HCT116 (cell line): ENCODE measurements around the gene B3GALT5. TPM values are rescaled to one million over a fixed set of nuclear protein-coding genes. Genes with fewer than 3 reads are reported as not detected.

Experiments used
- ATAC-seq: fragments of 200-7000 bp; cut with Tn5 transposase; 2 replicates; pipeline ENCODE4 v1.9.1; 2020; ENCODE audit warnings: mild to moderate bottlenecking, moderate library complexity
- BruUV-seq: library from RNA; stranded (reverse); fragments of 400-500 nt; replicated peaks from 2 replicates; lab custom pipeline; 2021; lab: Mats Ljungman, UMichigan
- CTCF ChIA-PET: fragments of 300-600 bp; sonication (Branson Sonifier 250); formaldehyde crosslinking; loops from one replicate; lab custom pipeline; 2021; ENCODE audit warnings: antibody characterized with exemption; lab: Charles Lee
- POLR2A ChIA-PET: fragments of 300-600, 350-600 bp; sonication (Branson Sonifier 250); formaldehyde crosslinking; loops from one replicate; lab custom pipeline; 2021; ENCODE audit warnings: antibody characterized with exemption; lab: Charles Lee
- RAD21 ChIA-PET, 2 experiments: fragments of 300-600 bp; sonication (Branson Sonifier 250); formaldehyde crosslinking; loops; one replicate each; lab custom pipeline; 2023; ENCODE audit warnings: low total read pairs in 2 of 2; ENCODE audit not compliant: uncharacterized antibody in 2 of 2, unreplicated experiment in 2 of 2, low non-redundant PET in 1 of 2; lab: Charles Lee
- DNase-seq: peaks from one replicate; pipeline ENCODE4 v3.0.0-alpha.2; 2010; ENCODE audit warnings: low read depth, low spot score
- H2AFZ ChIP-seq: fragments of 200-600 bp; shearing (Covaris generic), sonication (generic); 2 replicates; pipeline ENCODE4 v1.6.1; 2017; ENCODE audit warnings: low read depth, mixed run types, mixed read lengths, antibody characterized with exemption, low read length; ENCODE audit not compliant: poor library complexity, severe bottlenecking
- H3K27ac ChIP-seq: 2 replicates; pipeline ENCODE4 v1.5.1; 2012; ENCODE audit warnings: low read depth, low read length
- H3K27me3 ChIP-seq: fragments of 200-600 bp; sonication (generic); 2 replicates; pipeline ENCODE4 v1.6.1; 2016; ENCODE audit warnings: mixed run types, low read length, mixed read lengths; ENCODE audit not compliant: insufficient read depth
- H3K36me3 ChIP-seq, 2 experiments: fragments of 200-500 bp in 1 of 2; fragments of 200-600 bp in 1 of 2; sonication (Bioruptor generic) in 1 of 2; sonication (generic) in 1 of 2; 2 replicates each; pipeline versions ENCODE4 v1.5.1 to v1.6.1; 2014 to 2016; ENCODE audit warnings: low read length in 2 of 2, inconsistent platforms in 1 of 2, mixed read lengths in 1 of 2, mixed run types in 1 of 2; ENCODE audit not compliant: insufficient read depth in 2 of 2, control insufficient read depth in 1 of 2
- H3K4me1 ChIP-seq, 2 experiments: fragments of 200-600 bp in 1 of 2; sonication (generic) in 1 of 2; 2 replicates each; pipeline versions ENCODE4 v1.5.1 to v1.6.1; 2012 to 2017; ENCODE audit warnings: low read length in 2 of 2, inconsistent platforms in 1 of 2, mild to moderate bottlenecking in 1 of 2, mixed read lengths in 1 of 2, mixed run types in 1 of 2, moderate library complexity in 1 of 2; ENCODE audit not compliant: insufficient read depth in 2 of 2, control insufficient read depth in 1 of 2
- H3K4me2 ChIP-seq: fragments of 200-600 bp; sonication (generic); 2 replicates; pipeline ENCODE4 v1.6.1; 2017; ENCODE audit warnings: mixed run types, low read length, mixed read lengths
- H3K4me3 ChIP-seq, 2 experiments: fragments of 200-600 bp in 1 of 2; sonication (generic) in 1 of 2; replicated peaks in 1 of 2; 2 replicates each; pipeline ENCODE4 v1.5.1; 2011 to 2016; ENCODE audit warnings: low read length in 2 of 2, control low read depth in 1 of 2, low read depth in 1 of 2, mild to moderate bottlenecking in 1 of 2, mixed read lengths in 1 of 2, mixed run types in 1 of 2
- H3K79me2 ChIP-seq: fragments of 200-600 bp; sonication (generic); 2 replicates; pipeline ENCODE4 v1.6.1; 2017; ENCODE audit warnings: mild to moderate bottlenecking, mixed run types, low read length, moderate library complexity, mixed read lengths; ENCODE audit not compliant: insufficient read depth
- H3K9ac ChIP-seq: fragments of 200-600 bp; sonication (generic); 2 replicates; pipeline ENCODE4 v1.6.1; 2016; ENCODE audit warnings: low read length, mixed read lengths
- H3K9me2 ChIP-seq: fragments of 200-600 bp; sonication (generic), shearing (Covaris generic); 2 replicates; pipeline ENCODE4 v1.6.1; 2017; ENCODE audit warnings: mixed run types, mild to moderate bottlenecking, moderate library complexity; ENCODE audit not compliant: insufficient read depth
- H3K9me3 ChIP-seq, 2 experiments: fragments of 200-500 bp in 1 of 2; fragments of 200-600 bp in 1 of 2; sonication (Bioruptor generic) in 1 of 2; sonication (generic) in 1 of 2; 2 replicates each; pipeline ENCODE4 v1.6.1; 2014 to 2017; ENCODE audit warnings: low read length in 2 of 2, mixed read lengths in 2 of 2, inconsistent platforms in 1 of 2, low read depth in 1 of 2, mild to moderate bottlenecking in 1 of 2, mixed run types in 1 of 2, moderate library complexity in 1 of 2; ENCODE audit not compliant: control insufficient read depth in 1 of 2, insufficient read depth in 1 of 2
- H4K20me1 ChIP-seq: fragments of 200-600 bp; sonication (generic), shearing (Covaris generic); 2 replicates; pipeline ENCODE4 v1.6.1; 2017; ENCODE audit warnings: mixed run types, mild to moderate bottlenecking, moderate library complexity; ENCODE audit not compliant: insufficient read depth
- CBX3 ChIP-seq: IDR thresholded peaks from 2 replicates; pipeline ENCODE4 v1.6.1; 2012; ENCODE audit warnings: low read depth
- ELF1 ChIP-seq: IDR thresholded peaks from 2 replicates; pipeline ENCODE4 v1.6.1; 2012; ENCODE audit warnings: low read depth, borderline replicate concordance
- EZH2 ChIP-seq: fragments of 200-600 bp; sonication (generic); IDR thresholded peaks from 2 replicates; pipeline ENCODE4 v1.6.1; 2017; ENCODE audit warnings: antibody characterized with exemption, mixed run types
- JUND ChIP-seq: IDR thresholded peaks from 2 replicates; pipeline ENCODE4 v1.6.1; 2012
- SRF ChIP-seq: IDR thresholded peaks from 2 replicates; pipeline ENCODE4 v1.6.1; 2012; ENCODE audit warnings: low read depth
- ZNF274 ChIP-seq: fragments of 200-500 bp; sonication (Bioruptor generic); IDR thresholded peaks from 2 replicates; pipeline ENCODE4 v1.6.1; 2014; ENCODE audit warnings: mild to moderate bottlenecking, low read depth, low read length, inconsistent platforms
- intact Hi-C: fragments of 100-400 bp; cut with micrococcal nuclease; formaldehyde crosslinking; loops from 2 replicates; pipeline ENCODE4 v1.10.0; 2022
- total RNA-seq: library from RNA; stranded (reverse); gene quantifications from one replicate; pipeline ENCODE4 v1.2.1, GENCODE V29; 2021; ENCODE audit not compliant: unreplicated experiment

The B3GALT5 gene
- total RNA-seq, 1 experiment from 2014 or later: 1.2 TPM

GRCh38 chr21:39666026-39666425 is 53.3 kb downstream of the B3GALT5 start:
- TF ChIP-seq SRF: no peak
- TF ChIP-seq ZNF274: no peak
- TF ChIP-seq CBX3: no peak
- Histone ChIP-seq H3K9ac (no peak overlapping the region), H3K27ac (no peak overlapping the region), H3K4me2 (no peak overlapping the region), H3K27me3 (no peaks in the 10 kb centered on the region), H3K4me1 (no peaks in the 10 kb centered on the region), H2AFZ (no peak overlapping the region), H3K36me3 (no peaks in the 10 kb centered on the region), H3K4me3 (no peak overlapping the region), H4K20me1 (no peaks in the 10 kb centered on the region), H3K9me3 (no peaks in the 10 kb centered on the region), H3K9me2 (no peaks in the 10 kb centered on the region), H3K79me2 (no peaks in the 10 kb centered on the region)
- ChIA-PET CTCF (no interaction called here), RAD21 (no interaction called here), POLR2A (no interaction called here)
- intact Hi-C loops: no loop called here
- BruUV-seq: no TSS peak
- no peak for DNase-seq
- ATAC-seq: no peak

- Histone ChIP-seq H3K9ac (no peak overlapping the region), H3K4me1 (no peaks in the 10 kb centered on the region), H2AFZ (no peak overlapping the region), H3K9me2 (no peaks in the 10 kb centered on the region), H3K27ac (no peak overlapping the region), H3K79me2 (no peaks in the 10 kb centered on the region), H3K9me3 (no peaks in the 10 kb centered on the region), H3K4me2 (no peak overlapping the region), H4K20me1 (no peaks in the 10 kb centered on the region), H3K36me3 (no peaks in the 10 kb centered on the region), H3K27me3 (no peaks in the 10 kb centered on the region), H3K4me3 (no peak overlapping the region)
- ATAC-seq: no peak
- ChIA-PET RAD21 (no interaction called here), CTCF (no interaction called here), POLR2A (no interaction called here)
- TF ChIP-seq EZH2 (no peak), JUND (no peak), ELF1 (no peak)
- BruUV-seq: no TSS peak
- no peak for DNase-seq
- intact Hi-C loops: no loop called here
Measured at GRCh38 chr21:39666681-39667315, 54.1 kb downstream of the B3GALT5 start.
